ENCODE data around the gene STRBP.
"Not testable (repeated sequence)": the region's sequence is repeated elsewhere in the genome, so short reads cannot be mapped to it uniquely, and the experiment has no call there.

The STRBP gene

GRCh38 chr9:123249162-123249561 lies 19.2 kb downstream of the STRBP start:
- DNase-seq (ENCODE audit: low read depth): not testable (repeated sequence)

GRCh38 chr9:123248630-123249029 lies 19.8 kb downstream of the STRBP start:
- no peak for DNase-seq (ENCODE audit: low read depth)

GRCh38 chr9:123246534-123246933 lies 21.9 kb downstream of the STRBP start:
- DNase-seq (ENCODE audit: low read depth): no peak

- no peak for DNase-seq (ENCODE audit: low read depth)
Observed at GRCh38 chr9:123239726-123240125, 28.7 kb downstream of the STRBP start.

GRCh38 chr9:123238365-123238764 lies 30.0 kb downstream of the STRBP start:
- DNase-seq (ENCODE audit: low read depth): no peak

- no peak for DNase-seq (ENCODE audit: low read depth)
Observed at GRCh38 chr9:123237220-123237619, 31.2 kb downstream of the STRBP start.

GRCh38 chr9:123235448-123235847 lies 32.9 kb downstream of the STRBP start:
- DNase-seq (ENCODE audit: low read depth): no peak

- DNase-seq (ENCODE audit: low read depth): no peak
Observed at GRCh38 chr9:123234853-123235252, 33.5 kb downstream of the STRBP start.

- no peak for DNase-seq (ENCODE audit: low read depth)
Observed at GRCh38 chr9:123232332-123232731, 36.1 kb downstream of the STRBP start.

- DNase-seq (ENCODE audit: low read depth): no peak
Observed at GRCh38 chr9:123231421-123231820, 37.0 kb downstream of the STRBP start.

GRCh38 chr9:123228967-123229366 lies 39.4 kb downstream of the STRBP start:
- DNase-seq (ENCODE audit: low read depth): no peak

GRCh38 chr9:123225995-123226394 lies 42.4 kb downstream of the STRBP start:
- no peak for DNase-seq (ENCODE audit: low read depth)

- DNase-seq (ENCODE audit: low read depth): peak; percentile 15
Observed at GRCh38 chr9:123225374-123225813, 43.0 kb downstream of the STRBP start.

- no peak for DNase-seq (ENCODE audit: low read depth)
Observed at GRCh38 chr9:123220127-123220526, 48.3 kb downstream of the STRBP start.

GRCh38 chr9:123218831-123219230 lies 49.6 kb downstream of the STRBP start:
- no peak for DNase-seq (ENCODE audit: low read depth)

- no peak for DNase-seq (ENCODE audit: low read depth)
Observed at GRCh38 chr9:123217128-123217654, 51.2 kb downstream of the STRBP start.

- DNase-seq (ENCODE audit: low read depth): no peak
Observed at GRCh38 chr9:123216251-123216797, 52.1 kb downstream of the STRBP start.

- no peak for DNase-seq (ENCODE audit: low read depth)
Observed at GRCh38 chr9:123211081-123211480, 57.3 kb downstream of the STRBP start.

- no peak for DNase-seq (ENCODE audit: low read depth)
Observed at GRCh38 chr9:123208626-123209174, 59.7 kb downstream of the STRBP start.

- DNase-seq (ENCODE audit: low read depth): no peak
Observed at GRCh38 chr9:123206065-123206464, 62.3 kb downstream of the STRBP start.

- no peak for DNase-seq (ENCODE audit: low read depth)
Observed at GRCh38 chr9:123201083-123201482, 67.3 kb downstream of the STRBP start.

- DNase-seq (ENCODE audit: low read depth): not testable (repeated sequence)
Observed at GRCh38 chr9:123200469-123200868, 67.9 kb downstream of the STRBP start.

- DNase-seq (ENCODE audit: low read depth): no peak
Observed at GRCh38 chr9:123196124-123196523, 72.3 kb downstream of the STRBP start.

- no peak for DNase-seq (ENCODE audit: low read depth)
Observed at GRCh38 chr9:123194023-123194422, 74.4 kb downstream of the STRBP start.

Data from stimulated activated CD8-positive, alpha-beta memory T cell treated with anti-CD3 and anti-CD28 coated beads, Interleukin-4, amount 100 ng/mL, for 24 hours (primary cell).